ENCODE data around the gene CENPM.

Gene CENPM

DNA sequence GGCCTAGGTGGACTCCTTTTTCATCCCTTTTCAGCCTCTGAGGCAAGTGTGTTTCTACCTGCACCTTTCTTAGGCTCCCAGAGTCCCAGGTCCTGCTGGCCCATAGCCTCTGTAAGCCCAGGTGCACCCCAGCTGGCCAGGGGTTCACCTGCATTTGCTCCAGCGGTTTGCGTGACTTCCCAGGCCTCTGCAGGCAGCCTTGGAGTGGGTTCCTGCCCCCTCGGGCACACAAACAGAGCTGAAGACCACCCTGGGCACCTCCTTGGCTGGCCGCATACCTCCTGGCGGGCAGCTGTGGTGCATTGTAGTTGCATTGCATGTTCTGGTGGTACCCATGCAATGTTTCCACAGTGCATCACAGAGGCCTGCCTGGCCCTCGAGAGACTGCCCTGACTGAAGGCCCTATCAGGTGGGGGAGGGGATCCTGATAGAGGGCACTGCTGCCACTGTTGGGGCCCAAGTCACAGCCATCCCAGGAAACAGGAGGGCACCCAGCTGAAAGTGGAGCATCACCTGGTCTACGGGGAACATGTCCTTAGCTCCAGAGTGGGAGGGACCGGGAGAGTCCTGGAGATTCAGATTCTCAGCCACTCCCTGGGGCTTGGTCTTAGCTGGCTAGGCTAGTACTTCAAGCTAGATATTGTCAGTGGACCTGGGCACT is 46.2 kb downstream of the CENPM start:
- TF ChIP-seq CTCF (IDR thresholded peaks at IDR 0.05): no peak

- no peak for TF ChIP-seq CTCF (IDR thresholded peaks at IDR 0.05)
Measured at GRCh38 chr22:41899992-41900651, 46.8 kb downstream of the CENPM start.

GRCh38 chr22:41899110-41899509 is 47.8 kb downstream of the CENPM start:
- TF ChIP-seq CTCF (IDR thresholded peaks at IDR 0.05): no peak

GRCh38 chr22:41898645-41899044 is 48.3 kb downstream of the CENPM start:
- TF ChIP-seq CTCF (IDR thresholded peaks at IDR 0.05): no peak

DNA sequence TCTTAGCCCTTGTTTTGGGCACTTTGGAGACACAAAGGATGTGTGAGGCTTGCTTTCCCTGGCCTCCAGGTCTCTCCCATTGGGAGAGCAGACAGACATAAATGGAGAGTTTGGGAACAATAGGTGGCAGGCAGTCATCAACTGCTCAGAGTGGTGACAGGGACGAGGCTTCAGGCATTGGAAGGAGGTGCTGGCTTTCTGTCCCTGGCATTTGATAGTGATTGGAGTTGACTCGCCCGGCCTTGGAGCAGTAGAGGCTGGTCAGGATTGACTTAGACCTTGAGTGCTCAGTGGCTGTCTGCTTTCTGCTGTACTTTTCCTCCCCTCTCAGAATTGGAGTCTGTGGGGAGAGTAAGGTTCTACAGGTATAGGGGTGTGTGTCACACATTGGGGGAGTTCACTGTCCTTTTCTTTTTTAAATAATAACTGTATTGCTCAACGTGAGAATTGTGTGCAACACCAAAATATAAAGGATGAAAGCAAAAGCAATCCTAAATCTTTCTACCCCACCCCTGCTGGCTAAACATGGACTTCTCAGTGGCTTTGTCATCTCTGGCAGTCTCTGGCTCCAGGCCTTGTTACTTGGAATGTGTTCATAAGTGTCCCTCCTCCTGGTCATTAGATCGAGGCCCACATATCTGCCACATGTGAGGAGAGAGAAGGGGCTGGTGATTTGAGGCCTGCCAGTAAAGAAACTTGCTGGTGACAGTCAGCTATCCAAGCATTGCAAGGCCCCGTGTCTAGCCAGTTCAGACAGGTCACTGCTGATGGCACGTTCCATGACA is 53.2 kb downstream of the CENPM start:
- TF ChIP-seq CTCF (IDR thresholded peaks at IDR 0.05): no peak

- no peak for TF ChIP-seq CTCF (IDR thresholded peaks at IDR 0.05)
Measured at GRCh38 chr22:41892721-41893120, 54.2 kb downstream of the CENPM start.

DNA sequence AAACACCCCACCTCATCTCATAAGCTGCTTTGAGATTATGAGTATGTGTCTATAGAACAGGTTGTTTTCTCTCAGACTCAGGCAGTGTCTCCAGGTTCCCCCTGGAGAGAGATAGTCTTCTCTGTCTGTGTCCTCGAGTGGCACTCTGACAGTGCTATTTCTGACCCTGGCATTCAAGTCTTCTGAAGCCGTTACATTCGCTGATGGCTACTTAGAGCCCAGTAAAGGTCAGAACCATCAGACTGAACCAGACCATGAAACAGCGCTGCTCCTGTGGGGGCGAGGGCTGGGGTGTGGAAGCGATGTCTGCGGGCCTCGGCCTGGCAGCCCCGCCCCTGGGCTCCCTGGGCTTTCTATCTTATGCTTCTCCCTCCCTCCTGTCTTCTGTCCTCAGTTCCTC is 55.5 kb downstream of the CENPM start:
- TF ChIP-seq CTCF (IDR thresholded peaks at IDR 0.05): no peak
